Endothelial cell (in vitro differentiated cells): ENCODE results near the gene TTLL8. TPM values are rescaled to one million over a fixed set of nuclear protein-coding genes. Genes with fewer than 3 reads are reported as not detected.
"Not testable (repeated sequence)": the region's sequence is repeated elsewhere in the genome, so short reads cannot be mapped to it uniquely, and the experiment has no call there.

ENCODE experiments used
- DNase-seq: peaks from one replicate; pipeline ENCODE4 v3.0.0; 2021; ENCODE audit warnings: low spot score
- H3K27ac Mint-ChIP-seq: one replicate; pipeline ENCODE4 v1.8.0; 2021; ENCODE audit warnings: mixed read lengths, inconsistent platforms; ENCODE audit not compliant: unreplicated experiment
- H3K27me3 Mint-ChIP-seq: one replicate; pipeline ENCODE4 v1.8.0; 2021; ENCODE audit warnings: mild to moderate bottlenecking, moderate library complexity, mixed read lengths, inconsistent platforms; ENCODE audit not compliant: unreplicated experiment
- H3K36me3 Mint-ChIP-seq: one replicate; pipeline ENCODE4 v1.8.0; 2021; ENCODE audit warnings: mild to moderate bottlenecking, low read depth, mixed read lengths, inconsistent platforms; ENCODE audit not compliant: unreplicated experiment
- H3K4me1 Mint-ChIP-seq: one replicate; pipeline ENCODE4 v1.8.0; 2021; ENCODE audit warnings: mild to moderate bottlenecking, mixed read lengths, inconsistent platforms; ENCODE audit not compliant: unreplicated experiment
- H3K4me3 Mint-ChIP-seq: one replicate; pipeline ENCODE4 v1.8.0; 2021; ENCODE audit warnings: mild to moderate bottlenecking, mixed read lengths, inconsistent platforms; ENCODE audit not compliant: unreplicated experiment
- H3K9me3 Mint-ChIP-seq: one replicate; pipeline ENCODE4 v1.8.0; 2021; ENCODE audit warnings: mixed read lengths, inconsistent platforms; ENCODE audit not compliant: unreplicated experiment
- total RNA-seq: library from RNA; stranded (reverse); fragmentation: NEBNext Ultra II Directional; extraction: Animal tissue kit (Norgen Biotek cat#: 25700); gene quantifications from one replicate; pipeline ENCODE4 v1.2.1, GENCODE V29; 2021; ENCODE audit not compliant: unreplicated experiment
- TF ChIP-seq, protein P1 (sequence below): fragments of 200-600 bp; sonication (generic); IDR thresholded peaks from one replicate; pipeline ENCODE4 v1.5.0; 2021; ENCODE audit warnings: antibody characterized with exemption; ENCODE audit not compliant: unreplicated experiment

TTLL8 gene
- total RNA-seq, 1 donor from 2014 or later = not detected

DNA sequence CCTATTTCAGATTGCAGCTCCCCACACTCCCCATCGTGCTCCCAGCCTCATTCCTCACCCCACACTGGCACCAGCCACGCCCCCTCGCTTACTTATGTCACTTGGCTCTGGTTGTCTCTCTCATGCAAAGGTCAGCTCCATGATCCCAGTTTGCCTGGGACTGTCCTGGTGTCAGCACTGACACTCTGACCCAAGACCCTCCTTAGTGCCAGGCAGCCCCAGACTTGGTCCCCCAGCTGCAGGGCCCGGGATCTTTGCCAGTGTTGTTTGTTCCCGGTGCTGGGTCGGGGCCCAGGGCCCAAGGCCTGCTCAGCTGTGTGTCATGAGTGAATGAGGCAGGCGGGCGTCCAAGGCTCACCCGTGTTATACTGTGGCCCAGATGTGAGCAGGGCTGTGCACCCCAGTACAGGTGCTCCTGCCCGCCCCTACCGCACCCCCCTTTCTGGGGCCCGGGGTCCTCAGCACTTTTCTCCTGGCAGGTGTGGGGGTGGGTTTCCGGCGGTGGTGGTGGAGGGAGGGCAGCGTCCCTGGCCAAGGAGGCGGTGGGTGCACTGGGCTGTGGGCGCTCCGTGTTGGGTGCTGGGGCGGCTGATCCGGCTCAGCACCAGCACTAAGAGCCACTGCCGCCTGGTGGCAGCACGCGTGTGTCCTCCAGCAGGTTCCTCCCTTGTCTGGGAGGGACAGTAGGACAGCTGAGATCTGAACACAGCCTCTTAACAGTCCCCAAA, 65.0 kb downstream of the TTLL8 start:
- no peak overlapping the region for H3K4me3 Mint-ChIP-seq
- H3K27ac Mint-ChIP-seq = no peak overlapping the region
- DNase-seq = peak; percentile 61
- TF ChIP-seq, protein P1, sequence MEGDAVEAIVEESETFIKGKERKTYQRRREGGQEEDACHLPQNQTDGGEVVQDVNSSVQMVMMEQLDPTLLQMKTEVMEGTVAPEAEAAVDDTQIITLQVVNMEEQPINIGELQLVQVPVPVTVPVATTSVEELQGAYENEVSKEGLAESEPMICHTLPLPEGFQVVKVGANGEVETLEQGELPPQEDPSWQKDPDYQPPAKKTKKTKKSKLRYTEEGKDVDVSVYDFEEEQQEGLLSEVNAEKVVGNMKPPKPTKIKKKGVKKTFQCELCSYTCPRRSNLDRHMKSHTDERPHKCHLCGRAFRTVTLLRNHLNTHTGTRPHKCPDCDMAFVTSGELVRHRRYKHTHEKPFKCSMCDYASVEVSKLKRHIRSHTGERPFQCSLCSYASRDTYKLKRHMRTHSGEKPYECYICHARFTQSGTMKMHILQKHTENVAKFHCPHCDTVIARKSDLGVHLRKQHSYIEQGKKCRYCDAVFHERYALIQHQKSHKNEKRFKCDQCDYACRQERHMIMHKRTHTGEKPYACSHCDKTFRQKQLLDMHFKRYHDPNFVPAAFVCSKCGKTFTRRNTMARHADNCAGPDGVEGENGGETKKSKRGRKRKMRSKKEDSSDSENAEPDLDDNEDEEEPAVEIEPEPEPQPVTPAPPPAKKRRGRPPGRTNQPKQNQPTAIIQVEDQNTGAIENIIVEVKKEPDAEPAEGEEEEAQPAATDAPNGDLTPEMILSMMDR = peak; percentile 55
- H3K4me1 Mint-ChIP-seq = peaks cover 2% of the 10 kb centered on the region
- peaks cover 4% of the 10 kb centered on the region for H3K36me3 Mint-ChIP-seq
- peaks cover 5% of the 10 kb centered on the region for H3K9me3 Mint-ChIP-seq
- H3K27me3 Mint-ChIP-seq = peaks cover 6% of the 10 kb centered on the region

DNA sequence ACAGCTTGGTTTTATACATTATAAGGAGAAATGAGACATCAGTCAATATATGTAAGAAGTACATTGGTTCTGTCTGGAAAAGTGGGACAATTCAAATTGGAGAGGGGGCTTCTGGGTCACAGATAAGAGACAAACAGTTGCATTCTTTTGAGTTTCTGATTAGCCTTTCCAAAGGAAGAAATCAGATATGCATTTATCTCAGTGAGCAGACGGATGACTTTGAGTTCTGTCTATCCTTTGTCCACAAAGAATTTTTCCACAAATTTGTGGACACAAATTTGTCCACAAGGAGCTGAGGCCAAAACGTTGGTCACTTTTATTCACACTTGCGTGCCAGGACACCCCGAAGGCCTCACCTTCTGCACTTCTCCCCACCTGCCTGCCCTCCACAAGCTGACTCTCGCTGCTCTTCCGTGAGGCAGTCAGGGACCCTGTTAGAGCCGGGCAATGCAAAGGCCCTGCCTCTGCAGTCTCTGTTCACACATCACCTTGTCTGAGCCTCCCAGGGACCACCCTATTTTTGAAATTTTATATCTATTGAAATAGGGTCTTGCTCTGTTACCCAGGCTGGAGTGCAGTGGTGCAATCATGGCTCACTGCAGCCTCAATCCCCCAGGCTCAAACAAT, 66.1 kb downstream of the TTLL8 start:
- Mint-ChIP-seq H3K4me3 (no peak overlapping the region), H3K27me3 (peaks cover 7% of the 10 kb centered on the region), H3K27ac (no peak overlapping the region), H3K9me3 (peaks cover 5% of the 10 kb centered on the region), H3K4me1 (peaks cover 2% of the 10 kb centered on the region), H3K36me3 (peaks cover 4% of the 10 kb centered on the region)
- no peak for DNase-seq
- TF ChIP-seq, protein P1 = no peak

DNA sequence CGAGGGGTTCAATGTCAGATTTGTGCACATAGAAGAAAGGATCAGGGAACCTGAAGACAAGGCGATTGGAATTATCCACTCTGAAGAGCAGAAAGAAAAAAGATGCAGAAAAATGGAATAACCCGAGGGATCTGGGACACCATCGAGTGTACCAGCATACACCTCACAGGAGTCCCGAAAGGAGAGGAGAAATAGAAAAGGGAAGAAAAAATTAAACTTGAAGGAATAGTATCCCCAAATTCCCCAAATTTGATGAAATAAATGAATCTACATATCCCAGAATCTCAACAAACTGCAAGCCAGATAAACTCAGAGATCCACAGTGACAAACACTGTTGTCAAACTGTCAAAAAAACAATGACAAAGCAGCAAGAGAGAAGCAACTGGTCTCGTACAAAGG, 66.9 kb downstream of the TTLL8 start:
- DNase-seq = no peak
- Mint-ChIP-seq H3K36me3 (peaks cover 4% of the 10 kb centered on the region), H3K27ac (no peak overlapping the region), H3K27me3 (peaks cover 7% of the 10 kb centered on the region), H3K4me3 (no peak overlapping the region), H3K4me1 (peaks cover 2% of the 10 kb centered on the region), H3K9me3 (peaks cover 5% of the 10 kb centered on the region)
- TF ChIP-seq, protein P1 = no peak

DNA sequence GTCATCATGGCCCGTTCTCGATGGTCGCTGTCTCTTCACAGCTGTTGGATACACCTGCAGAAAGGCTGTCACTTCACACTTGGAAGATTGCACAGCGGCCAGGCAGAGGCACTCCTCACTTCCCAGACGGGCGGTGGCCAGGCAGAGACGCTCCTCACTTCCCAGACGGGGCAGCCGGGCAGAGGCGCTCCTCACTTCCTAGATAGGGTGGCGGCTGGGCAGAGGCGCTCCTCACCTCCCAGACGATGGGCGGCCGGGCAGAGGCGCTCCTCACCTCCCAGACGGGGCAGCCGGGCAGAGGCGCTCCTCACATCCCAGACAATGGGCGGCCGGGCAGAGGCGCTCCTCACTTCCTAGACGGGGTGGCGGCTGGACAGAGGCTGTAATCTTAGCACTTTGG, 68.3 kb downstream of the TTLL8 start:
- H3K4me1 Mint-ChIP-seq, H3K9me3 Mint-ChIP-seq, H3K36me3 Mint-ChIP-seq, H3K4me3 Mint-ChIP-seq, DNase-seq, H3K27me3 Mint-ChIP-seq, H3K27ac Mint-ChIP-seq: not testable (repeated sequence)

DNA sequence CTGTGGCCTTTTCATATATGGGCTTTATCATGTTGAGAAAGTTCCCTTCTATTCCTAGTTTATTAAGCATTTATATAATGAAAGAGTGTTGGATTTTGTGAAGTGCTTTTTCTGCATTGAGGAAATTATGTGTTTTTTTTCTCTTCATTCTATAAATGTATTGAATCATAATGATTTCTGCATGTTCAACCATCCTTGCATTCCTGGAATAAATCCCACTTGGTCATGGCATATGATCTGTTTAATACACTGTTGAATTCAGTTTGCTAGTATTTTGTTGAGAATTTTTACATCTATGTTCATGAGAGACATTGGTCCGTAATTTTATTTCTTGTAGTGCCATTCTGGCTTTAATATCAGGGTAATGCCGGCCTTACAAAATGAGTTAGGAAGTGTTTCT, 71.8 kb downstream of the TTLL8 start:
- Mint-ChIP-seq H3K27me3 (peaks cover 12% of the 10 kb centered on the region), H3K4me1 (peaks cover 3% of the 10 kb centered on the region), H3K27ac (no peak overlapping the region), H3K36me3 (peaks cover 11% of the 10 kb centered on the region), H3K4me3 (no peak overlapping the region), H3K9me3 (peaks cover 5% of the 10 kb centered on the region)
- TF ChIP-seq, protein P1 = no peak
- DNase-seq = no peak
